Stomach (tissue), 4 donors: Measurements from ENCODE around the gene HOXA6.

Experiments
- EP300 ChIP-seq: sonication (generic); formaldehyde crosslinking; IDR thresholded peaks from one replicate; pipeline ENCODE4 v1.6.1; 2017; ENCODE audit warnings: antibody characterized with exemption
- POLR2A ChIP-seq, 4 donors: fragments of 450-650 bp; IDR thresholded peaks; one replicate each; pipeline ENCODE4 v1.6.1; 2016; ENCODE audit warnings: antibody characterized with exemption in 4 of 4, control low read depth in 2 of 4, mild to moderate bottlenecking in 1 of 4, moderate library complexity in 1 of 4
- TF ChIP-seq, protein P1 (sequence below), 7 experiments: fragments of 450-650 bp in 4 of 7; fragments of 200-600 bp in 3 of 7; sonication (generic) in 3 of 7; IDR thresholded peaks; one replicate each; pipeline ENCODE4 v1.5.1; 2016 to 2019; ENCODE audit warnings: antibody characterized with exemption in 7 of 7, control low read depth in 2 of 7, mild to moderate bottlenecking in 1 of 7

DNA sequence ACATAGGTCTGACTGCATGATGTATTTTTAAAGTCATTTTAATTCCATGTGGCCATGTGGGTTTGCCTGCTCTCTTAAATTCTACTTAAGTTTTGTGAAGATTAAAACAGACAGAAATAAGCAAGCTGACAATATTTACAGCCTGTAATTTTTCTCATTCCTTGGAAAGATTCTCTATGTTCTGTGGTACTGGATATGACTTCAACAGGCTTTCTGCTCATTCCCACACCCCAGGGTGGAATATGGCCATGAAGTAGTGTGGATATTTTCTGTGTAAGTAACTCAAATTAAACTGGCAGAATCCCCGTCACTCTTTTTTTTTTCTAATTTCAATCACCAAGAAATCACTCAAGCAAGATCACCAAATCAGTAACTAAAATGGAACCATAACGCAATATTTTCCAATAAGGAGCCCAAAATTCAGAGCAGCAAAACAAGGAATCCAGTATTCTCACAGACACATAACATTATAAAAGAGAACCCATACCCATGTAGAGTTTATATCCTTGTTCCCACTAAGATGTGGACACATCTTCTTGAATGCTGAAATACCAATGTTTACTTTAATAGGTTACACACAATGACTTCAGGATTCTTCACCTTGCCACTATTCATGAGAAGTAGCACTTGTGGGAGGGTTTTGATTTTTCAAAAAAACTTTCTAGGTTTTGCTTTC, 9.8 kb downstream of the HOXA6 start:
- no peak for TF ChIP-seq POLR2A (IDR thresholded peaks at IDR 0.05)
- TF ChIP-seq, protein P1, sequence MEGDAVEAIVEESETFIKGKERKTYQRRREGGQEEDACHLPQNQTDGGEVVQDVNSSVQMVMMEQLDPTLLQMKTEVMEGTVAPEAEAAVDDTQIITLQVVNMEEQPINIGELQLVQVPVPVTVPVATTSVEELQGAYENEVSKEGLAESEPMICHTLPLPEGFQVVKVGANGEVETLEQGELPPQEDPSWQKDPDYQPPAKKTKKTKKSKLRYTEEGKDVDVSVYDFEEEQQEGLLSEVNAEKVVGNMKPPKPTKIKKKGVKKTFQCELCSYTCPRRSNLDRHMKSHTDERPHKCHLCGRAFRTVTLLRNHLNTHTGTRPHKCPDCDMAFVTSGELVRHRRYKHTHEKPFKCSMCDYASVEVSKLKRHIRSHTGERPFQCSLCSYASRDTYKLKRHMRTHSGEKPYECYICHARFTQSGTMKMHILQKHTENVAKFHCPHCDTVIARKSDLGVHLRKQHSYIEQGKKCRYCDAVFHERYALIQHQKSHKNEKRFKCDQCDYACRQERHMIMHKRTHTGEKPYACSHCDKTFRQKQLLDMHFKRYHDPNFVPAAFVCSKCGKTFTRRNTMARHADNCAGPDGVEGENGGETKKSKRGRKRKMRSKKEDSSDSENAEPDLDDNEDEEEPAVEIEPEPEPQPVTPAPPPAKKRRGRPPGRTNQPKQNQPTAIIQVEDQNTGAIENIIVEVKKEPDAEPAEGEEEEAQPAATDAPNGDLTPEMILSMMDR (IDR thresholded peaks at IDR 0.05) = no peak
- no peak for TF ChIP-seq EP300
